DMS 273 treated with DMSO at 0.1 percent for 48 hours (cell line): ENCODE data around the gene PRKCD.

Experiments
- DNase-seq: peaks from one replicate; lab custom pipeline; 2025; lab: John Stamatoyannopoulos, UW

The PRKCD gene

GRCh38 chr3:53190659-53191058, 29.6 kb downstream of the PRKCD start:
- DNase-seq = no peak

- no peak for DNase-seq
Observed at GRCh38 chr3:53191836-53192480, 30.9 kb downstream of the PRKCD start.

- no peak for DNase-seq
Observed at GRCh38 chr3:53192608-53193007, 31.6 kb downstream of the PRKCD start.

DNA sequence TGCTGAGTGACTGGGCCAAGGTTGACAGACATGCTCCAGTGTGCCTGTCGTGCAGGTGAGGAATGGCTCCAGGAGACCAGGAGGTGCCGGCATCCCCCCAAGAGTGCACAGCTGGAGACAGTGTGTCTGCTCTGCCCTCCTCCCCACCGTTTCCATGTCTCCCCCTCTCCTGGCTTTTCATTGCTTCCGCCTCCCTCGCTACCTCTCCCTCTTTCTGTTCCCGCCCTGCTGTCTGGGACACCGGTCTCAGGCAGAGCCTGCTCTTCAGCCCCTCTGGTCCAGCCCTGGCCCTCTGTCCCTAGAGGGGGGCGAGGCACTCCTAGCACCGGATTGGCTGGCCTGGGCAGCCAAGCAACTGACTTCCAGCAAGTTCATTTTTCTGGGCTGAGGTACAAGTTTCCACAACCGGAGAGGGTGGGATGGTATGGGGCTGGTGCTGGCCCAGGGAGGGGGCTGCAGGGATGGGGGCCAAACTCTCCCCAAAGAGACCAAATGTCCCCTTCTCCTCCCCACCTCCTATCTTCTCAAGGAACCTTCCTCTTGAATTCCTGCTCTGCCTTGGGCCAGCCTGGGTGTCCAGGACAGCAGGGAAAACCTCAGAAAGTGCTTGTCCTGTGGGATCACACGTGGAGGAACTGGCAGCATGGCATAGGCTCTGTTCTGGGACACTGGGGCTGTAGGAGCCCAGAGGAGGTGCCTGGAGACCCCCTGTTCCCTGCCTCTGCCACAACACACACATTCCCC, 32.6 kb downstream of the PRKCD start:
- no peak for DNase-seq

DNA sequence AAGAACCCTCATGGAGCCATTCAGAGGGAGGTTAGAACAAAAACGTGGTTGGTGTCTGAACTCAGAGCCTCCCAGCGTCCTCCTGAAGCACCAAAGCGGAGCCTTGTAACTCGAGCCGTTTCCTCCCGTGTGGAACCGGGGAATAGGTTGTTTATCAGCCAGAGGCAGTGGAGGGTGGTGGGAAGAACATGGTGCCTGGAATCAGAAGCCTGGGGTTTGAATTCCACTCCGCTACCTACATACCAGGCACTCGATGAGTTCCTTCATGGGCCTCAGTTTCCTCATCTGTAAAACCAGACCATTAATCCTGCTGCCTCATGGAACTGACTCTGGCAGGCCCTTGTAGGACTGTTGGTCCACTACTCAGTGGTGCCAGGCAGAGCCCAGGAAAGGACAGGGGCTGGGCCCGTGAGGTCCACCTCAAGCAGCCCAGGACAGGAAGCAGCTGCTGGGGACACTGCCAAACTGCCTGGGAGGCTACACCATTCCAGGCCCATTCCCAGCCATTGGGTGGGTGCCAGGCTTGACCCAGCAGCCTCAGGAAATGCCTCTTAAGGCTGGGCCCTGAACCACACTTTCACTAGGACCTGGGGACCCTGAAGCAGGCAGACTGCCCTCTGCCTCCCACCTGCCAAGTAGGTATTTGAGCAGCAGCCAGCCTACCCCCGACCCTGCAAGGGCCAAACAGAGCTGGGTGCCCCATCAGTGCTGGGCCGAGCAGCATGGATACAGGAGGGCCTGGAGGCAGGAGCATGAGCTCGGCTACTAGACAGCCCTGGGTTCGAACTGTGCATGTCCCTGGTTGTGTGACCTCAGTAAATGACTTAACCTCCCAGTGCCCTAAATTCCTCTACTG, 33.4 kb downstream of the PRKCD start:
- no peak for DNase-seq

- DNase-seq = no peak
Observed at GRCh38 chr3:53195066-53195450, 34.0 kb downstream of the PRKCD start.

- DNase-seq = no peak
Observed at GRCh38 chr3:53195602-53196574, 34.9 kb downstream of the PRKCD start.

GRCh38 chr3:53196575-53197407, 35.8 kb downstream of the PRKCD start:
- DNase-seq = no peak

GRCh38 chr3:53198256-53198977, 37.4 kb downstream of the PRKCD start:
- DNase-seq = no peak

DNA sequence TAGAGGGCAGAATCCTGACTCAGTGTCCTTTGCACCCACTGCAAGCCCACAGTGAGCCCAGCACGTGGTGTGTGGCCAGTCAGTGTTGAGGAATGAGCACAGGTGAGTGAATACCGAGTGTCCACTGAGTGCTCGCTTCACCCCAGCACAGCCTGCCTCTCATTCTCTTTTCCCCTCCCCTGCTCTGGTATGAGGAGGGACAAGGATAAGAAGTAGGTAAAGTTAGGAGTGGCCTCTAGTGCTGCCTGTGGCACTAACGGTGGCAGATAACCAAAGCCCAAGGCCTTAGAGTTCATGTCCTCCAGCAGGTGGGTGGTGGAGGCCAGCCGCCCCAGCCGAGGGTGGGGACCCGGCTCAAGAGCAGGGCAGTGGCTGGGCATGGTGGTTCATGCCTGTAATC, 38.0 kb downstream of the PRKCD start:
- no peak for DNase-seq

- DNase-seq = no peak
Observed at GRCh38 chr3:53199834-53200233, 38.8 kb downstream of the PRKCD start.

GRCh38 chr3:53200501-53201498, 39.8 kb downstream of the PRKCD start:
- DNase-seq = no peak

DNA sequence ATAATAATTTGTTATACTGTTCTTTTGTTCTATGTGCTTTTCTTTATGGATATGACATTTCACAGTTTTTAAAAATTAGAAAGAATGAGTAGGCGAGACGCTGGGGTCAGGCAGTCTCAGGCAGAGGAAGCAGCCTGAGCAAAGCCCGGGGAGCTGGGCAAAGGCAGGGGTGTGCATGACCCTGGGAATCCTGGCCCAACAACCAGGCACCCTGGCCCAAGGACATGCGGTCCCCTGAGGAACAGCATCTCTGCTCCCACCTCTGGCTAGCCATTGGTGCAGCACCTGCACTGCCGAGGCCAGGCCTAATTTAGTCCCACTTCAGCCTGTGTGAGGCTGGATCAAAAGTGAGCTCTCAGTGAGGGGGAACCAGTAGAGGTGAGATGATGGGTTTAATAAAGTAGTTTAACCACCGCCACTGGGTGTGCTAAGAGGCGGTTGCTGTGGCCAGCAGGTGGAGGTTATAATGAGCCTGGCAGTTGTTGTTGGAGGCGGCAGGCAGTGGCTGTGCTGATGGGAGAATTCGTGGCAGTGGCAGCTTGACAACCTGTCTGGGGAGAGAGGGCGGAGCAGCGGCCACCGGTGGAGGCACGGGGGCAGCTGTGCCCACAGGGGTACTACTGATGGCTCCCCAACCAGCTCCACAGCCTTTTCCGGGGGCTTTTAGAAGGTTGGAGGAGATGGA, 41.5 kb downstream of the PRKCD start:
- DNase-seq = no peak

- DNase-seq = no peak
Observed at GRCh38 chr3:53211706-53212702, 51.0 kb downstream of the PRKCD start.

- DNase-seq = no peak
Observed at GRCh38 chr3:53213276-53213675, 52.3 kb downstream of the PRKCD start.

GRCh38 chr3:53215816-53216215, 54.8 kb downstream of the PRKCD start:
- no peak for DNase-seq

DNA sequence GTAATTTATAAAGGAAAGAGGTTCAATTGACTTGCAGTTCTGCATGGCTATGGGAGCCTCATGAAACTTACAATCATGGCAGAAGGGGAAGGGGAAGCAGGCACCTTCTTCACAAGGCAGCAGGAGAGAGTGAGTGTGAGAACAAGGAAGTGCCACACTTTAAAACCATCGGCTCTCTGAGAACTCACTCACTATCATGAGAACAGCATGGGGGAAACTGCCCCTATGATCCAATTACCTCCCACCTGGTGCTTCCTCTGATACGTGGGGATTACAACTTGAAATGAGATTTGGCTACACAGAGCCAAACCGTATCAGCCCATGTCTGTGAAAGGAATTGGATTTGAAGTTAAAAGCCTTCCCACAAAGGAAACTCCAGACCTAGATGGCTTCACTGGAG, 55.7 kb downstream of the PRKCD start:
- no peak for DNase-seq
